ENCODE results near the gene NEK7.

- TF ChIP-seq HDGF (IDR thresholded peaks at IDR 0.05; ENCODE audit: borderline replicate concordance) (no peak), SP1 (IDR thresholded peaks at IDR 0.05) (no peak), FOXK2 (IDR thresholded peaks at IDR 0.05) (no peak), NFRKB (IDR thresholded peaks at IDR 0.05) (no peak), TARDBP (IDR thresholded peaks at IDR 0.05) (no peak), L3MBTL2 (conservative IDR thresholded peaks at IDR 0.05) (no peak)
Measured at GRCh38 chr1:198254521-198254920, 97.7 kb downstream of the NEK7 start.
